Upper lobe of left lung (tissue), 4 donors: Measurements from ENCODE around the gene MYADM.

ENCODE experiments used
- CTCF ChIP-seq, 6 experiments: fragments of 450-650 bp in 4 of 6; fragments of 200-600 bp in 2 of 6; sonication (generic) in 2 of 6; IDR thresholded peaks; one replicate each; pipeline ENCODE4 v1.5.1; 2016 to 2019; ENCODE audit warnings: antibody characterized with exemption in 6 of 6
- EP300 ChIP-seq, 4 donors: sonication (generic); formaldehyde crosslinking; IDR thresholded peaks; one replicate each; pipeline ENCODE4 v1.5.1; 2017; ENCODE audit warnings: antibody characterized with exemption in 4 of 4, control low read depth in 2 of 4
- POLR2AphosphoS5 ChIP-seq, 2 donors: sonication (generic); formaldehyde crosslinking; IDR thresholded peaks; one replicate each; pipeline ENCODE4 v1.5.1; 2017; ENCODE audit warnings: antibody characterized with exemption in 2 of 2

GRCh38 chr19:53818756-53819155 lies 48.9 kb upstream of the MYADM start:
- TF ChIP-seq CTCF (IDR thresholded peaks at IDR 0.05), result no peak
- no peak for TF ChIP-seq POLR2AphosphoS5 (IDR thresholded peaks at IDR 0.05)
- TF ChIP-seq EP300 (IDR thresholded peaks at IDR 0.05), result no peak
